ENCODE results near the gene MACROD1. TPM values are rescaled to one million over a fixed set of nuclear protein-coding genes. Genes with fewer than 3 reads are reported as not detected.
"Not testable (repeated sequence)": the region's sequence is repeated elsewhere in the genome, so short reads cannot be mapped to it uniquely, and the experiment has no call there.

Gene MACROD1
- polyA plus RNA-seq, 1 donor (not counting 4 experiments of a cell fraction or from before 2014, with no cell fraction given) = 4.6 TPM

DNA sequence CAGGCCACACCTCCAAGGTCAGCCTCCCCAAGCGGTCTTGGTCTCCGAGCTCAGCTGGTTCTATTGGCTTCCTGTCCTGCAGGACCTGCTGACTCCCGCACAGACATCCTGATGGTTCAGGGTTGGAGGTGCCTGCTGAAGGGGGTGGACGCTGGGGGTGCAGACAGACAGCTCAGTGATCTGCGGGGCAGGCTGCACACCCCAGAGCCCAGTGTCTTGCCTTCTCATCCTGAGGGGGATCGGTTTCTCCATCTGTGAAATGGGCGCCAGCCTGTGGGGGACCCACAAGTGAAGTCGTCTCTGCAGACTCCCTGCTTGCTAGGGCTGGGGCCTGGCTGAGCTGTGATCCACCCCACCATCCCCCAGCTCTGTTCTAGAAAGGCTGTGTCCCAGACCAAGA is 116.4 kb downstream of the MACROD1 start:
- no peaks in the 10 kb centered on the region for H3K27me3 ChIP-seq (ENCODE audit: control insufficient read depth, extremely low read depth, insufficient read depth, low read length)
- H3K4me1 ChIP-seq (ENCODE audit: control insufficient read depth, extremely low read depth, insufficient read depth, low read length) = no peaks in the 10 kb centered on the region
- FAIRE-seq (no peak), DNase-seq (ENCODE audit: low read depth, low spot score) (no peak)
- no peak overlapping the region for H3K9ac ChIP-seq (ENCODE audit: control insufficient read depth, extremely low read depth, insufficient read depth, low read length)
- TF ChIP-seq EZH2 (IDR thresholded peaks at IDR 0.05; ENCODE audit: low read length) = no peak
- TF ChIP-seq, protein P1, sequence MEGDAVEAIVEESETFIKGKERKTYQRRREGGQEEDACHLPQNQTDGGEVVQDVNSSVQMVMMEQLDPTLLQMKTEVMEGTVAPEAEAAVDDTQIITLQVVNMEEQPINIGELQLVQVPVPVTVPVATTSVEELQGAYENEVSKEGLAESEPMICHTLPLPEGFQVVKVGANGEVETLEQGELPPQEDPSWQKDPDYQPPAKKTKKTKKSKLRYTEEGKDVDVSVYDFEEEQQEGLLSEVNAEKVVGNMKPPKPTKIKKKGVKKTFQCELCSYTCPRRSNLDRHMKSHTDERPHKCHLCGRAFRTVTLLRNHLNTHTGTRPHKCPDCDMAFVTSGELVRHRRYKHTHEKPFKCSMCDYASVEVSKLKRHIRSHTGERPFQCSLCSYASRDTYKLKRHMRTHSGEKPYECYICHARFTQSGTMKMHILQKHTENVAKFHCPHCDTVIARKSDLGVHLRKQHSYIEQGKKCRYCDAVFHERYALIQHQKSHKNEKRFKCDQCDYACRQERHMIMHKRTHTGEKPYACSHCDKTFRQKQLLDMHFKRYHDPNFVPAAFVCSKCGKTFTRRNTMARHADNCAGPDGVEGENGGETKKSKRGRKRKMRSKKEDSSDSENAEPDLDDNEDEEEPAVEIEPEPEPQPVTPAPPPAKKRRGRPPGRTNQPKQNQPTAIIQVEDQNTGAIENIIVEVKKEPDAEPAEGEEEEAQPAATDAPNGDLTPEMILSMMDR (optimal IDR thresholded peaks at IDR 0.05 in 1 of 3, IDR thresholded peaks at IDR 0.05 in 1 of 3, conservative IDR thresholded peaks at IDR 0.05 in 1 of 3; ENCODE audit: extremely low read depth in 1 of 3, insufficient read depth in 2 of 3, low read length in 3 of 3) = no peak
- H2AFZ ChIP-seq (ENCODE audit: control insufficient read depth, low read length) = no peak overlapping the region
- H3K27ac ChIP-seq (ENCODE audit: control insufficient read depth, insufficient read depth, low read length) = no peak overlapping the region
- H3K36me3 ChIP-seq (ENCODE audit: control insufficient read depth in 2 of 2, extremely low read depth in 1 of 2, insufficient read depth in 2 of 2, low read length in 2 of 2) = no peaks in the 10 kb centered on the region
- peaks cover under 1% of the 10 kb centered on the region for H4K20me1 ChIP-seq (ENCODE audit: control insufficient read depth, extremely low read depth, insufficient read depth, low read length)
- H3K4me2 ChIP-seq (ENCODE audit: control insufficient read depth, extremely low read depth, insufficient read depth, low read depth, low read length) = no peak overlapping the region
- H3K4me3 ChIP-seq (ENCODE audit: control insufficient read depth in 2 of 3, extremely low read depth in 1 of 3, insufficient read depth in 2 of 3, low read depth in 1 of 3, low read length in 3 of 3) = no peak overlapping the region
- no peaks in the 10 kb centered on the region for H3K9me1 ChIP-seq (ENCODE audit: control insufficient read depth, extremely low read depth, insufficient read depth, low read length)
- no peaks in the 10 kb centered on the region for H3K9me3 ChIP-seq (ENCODE audit: control insufficient read depth, low read depth, low read length)
- H3K79me2 ChIP-seq (ENCODE audit: control insufficient read depth, insufficient read depth, low read length) = no peaks in the 10 kb centered on the region
- dilution Hi-C loops (cut with MboI; ENCODE audit: extremely low pct_ligation_motif_present, low sequenced_read_pairs) = no loop called here

DNA sequence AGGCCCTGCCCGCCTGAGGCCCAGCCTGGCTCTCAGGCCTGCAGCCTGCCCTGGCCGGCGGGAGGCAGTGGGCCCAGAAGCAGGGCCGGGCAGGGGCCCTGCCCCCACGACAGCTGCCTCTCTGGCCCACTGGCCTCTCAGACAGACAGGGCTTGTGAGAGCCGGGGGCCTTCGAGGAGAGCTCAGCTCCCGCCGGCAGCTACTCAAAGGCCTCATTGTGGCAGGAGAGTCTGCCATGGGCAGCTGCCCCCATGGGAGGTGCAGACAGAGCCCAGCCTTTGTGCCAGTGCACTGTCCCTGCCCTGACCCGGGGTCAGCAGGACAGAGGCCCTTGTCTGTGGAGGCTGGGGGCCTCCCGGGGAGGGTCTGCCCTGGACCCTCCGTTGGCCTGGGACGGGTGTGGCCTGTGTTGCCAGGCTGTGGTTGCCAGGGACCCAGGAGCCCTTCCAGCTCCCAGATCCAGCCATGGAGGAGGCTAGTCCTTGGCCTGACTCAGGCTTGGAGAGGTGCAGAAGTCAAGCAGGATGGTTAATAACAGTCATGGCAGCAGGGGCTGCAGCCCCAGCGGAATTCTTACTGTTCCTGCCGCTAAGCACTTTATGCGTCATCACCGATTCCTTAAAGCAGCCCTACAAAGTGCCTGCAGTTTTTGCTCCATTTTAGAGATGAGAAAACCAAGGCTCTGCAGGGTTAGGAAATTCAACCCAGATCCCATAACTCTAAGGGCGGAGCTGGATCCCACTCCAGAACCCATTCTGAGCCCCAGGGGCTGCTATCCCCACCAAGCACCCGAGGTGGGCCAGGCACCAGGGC is 117.7 kb downstream of the MACROD1 start:
- H3K36me3 ChIP-seq (ENCODE audit: control insufficient read depth in 2 of 2, extremely low read depth in 1 of 2, insufficient read depth in 2 of 2, low read length in 2 of 2) = no peaks in the 10 kb centered on the region
- no peaks in the 10 kb centered on the region for H3K9me1 ChIP-seq (ENCODE audit: control insufficient read depth, extremely low read depth, insufficient read depth, low read length)
- no peak overlapping the region for H3K27ac ChIP-seq (ENCODE audit: control insufficient read depth, insufficient read depth, low read length)
- H3K9me3 ChIP-seq (ENCODE audit: control insufficient read depth, low read depth, low read length) = no peaks in the 10 kb centered on the region
- no peaks in the 10 kb centered on the region for H3K4me1 ChIP-seq (ENCODE audit: control insufficient read depth, extremely low read depth, insufficient read depth, low read length)
- no peaks in the 10 kb centered on the region for H4K20me1 ChIP-seq (ENCODE audit: control insufficient read depth, extremely low read depth, insufficient read depth, low read length)
- TF ChIP-seq, protein P1 (optimal IDR thresholded peaks at IDR 0.05 in 1 of 3, IDR thresholded peaks at IDR 0.05 in 1 of 3, conservative IDR thresholded peaks at IDR 0.05 in 1 of 3; ENCODE audit: extremely low read depth in 1 of 3, insufficient read depth in 2 of 3, low read length in 3 of 3) = no peak
- no peak for TF ChIP-seq EZH2 (IDR thresholded peaks at IDR 0.05; ENCODE audit: low read length)
- H3K4me2 ChIP-seq (ENCODE audit: control insufficient read depth, extremely low read depth, insufficient read depth, low read depth, low read length) = no peak overlapping the region
- H3K79me2 ChIP-seq (ENCODE audit: control insufficient read depth, insufficient read depth, low read length) = no peaks in the 10 kb centered on the region
- dilution Hi-C loops (cut with MboI; ENCODE audit: extremely low pct_ligation_motif_present, low sequenced_read_pairs) = no loop called here
- H3K4me3 ChIP-seq (ENCODE audit: control insufficient read depth in 2 of 3, extremely low read depth in 1 of 3, insufficient read depth in 2 of 3, low read depth in 1 of 3, low read length in 3 of 3) = no peak overlapping the region
- DNase-seq (ENCODE audit: low read depth, low spot score) (no peak), FAIRE-seq (no peak)
- H3K9ac ChIP-seq (ENCODE audit: control insufficient read depth, extremely low read depth, insufficient read depth, low read length) = no peak overlapping the region
- no peaks in the 10 kb centered on the region for H3K27me3 ChIP-seq (ENCODE audit: control insufficient read depth, extremely low read depth, insufficient read depth, low read length)
- no peak overlapping the region for H2AFZ ChIP-seq (ENCODE audit: control insufficient read depth, low read length)

DNA sequence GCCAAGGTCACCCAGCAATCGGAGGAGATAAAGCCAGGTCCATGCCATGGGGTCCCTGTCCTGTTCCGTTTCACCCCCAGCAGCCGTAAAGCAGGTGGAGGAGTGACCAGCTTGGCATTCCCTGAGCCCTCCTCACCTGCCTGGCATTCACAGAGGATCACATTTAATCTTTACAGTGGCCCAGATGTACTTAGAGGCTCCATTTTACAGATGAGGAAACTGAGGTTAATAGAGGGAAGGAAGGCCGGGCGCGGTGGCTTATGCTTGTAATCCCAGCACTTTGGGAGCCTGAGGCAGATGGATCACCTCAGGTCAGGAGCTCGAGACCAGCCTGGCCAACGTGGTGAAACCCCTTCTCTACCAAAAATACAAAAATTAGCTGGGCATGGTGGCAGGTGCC is 118.5 kb downstream of the MACROD1 start:
- H3K4me1 ChIP-seq (ENCODE audit: control insufficient read depth, extremely low read depth, insufficient read depth, low read length); H3K9me3 ChIP-seq (ENCODE audit: control insufficient read depth, low read depth, low read length); H3K79me2 ChIP-seq (ENCODE audit: control insufficient read depth, insufficient read depth, low read length); H3K27me3 ChIP-seq (ENCODE audit: control insufficient read depth, extremely low read depth, insufficient read depth, low read length); H3K4me3 ChIP-seq (ENCODE audit: control insufficient read depth in 2 of 3, extremely low read depth in 1 of 3, insufficient read depth in 2 of 3, low read depth in 1 of 3, low read length in 3 of 3); H2AFZ ChIP-seq (ENCODE audit: control insufficient read depth, low read length); DNase-seq (ENCODE audit: low read depth, low spot score); FAIRE-seq; dilution Hi-C loops (cut with MboI; ENCODE audit: extremely low pct_ligation_motif_present, low sequenced_read_pairs); H3K27ac ChIP-seq (ENCODE audit: control insufficient read depth, insufficient read depth, low read length); H3K4me2 ChIP-seq (ENCODE audit: control insufficient read depth, extremely low read depth, insufficient read depth, low read depth, low read length); H3K36me3 ChIP-seq (ENCODE audit: control insufficient read depth in 2 of 2, extremely low read depth in 1 of 2, insufficient read depth in 2 of 2, low read length in 2 of 2); H4K20me1 ChIP-seq (ENCODE audit: control insufficient read depth, extremely low read depth, insufficient read depth, low read length); H3K9me1 ChIP-seq (ENCODE audit: control insufficient read depth, extremely low read depth, insufficient read depth, low read length); H3K9ac ChIP-seq (ENCODE audit: control insufficient read depth, extremely low read depth, insufficient read depth, low read length): not testable (repeated sequence)

Data from keratinocyte (primary cell).